Measurements from ENCODE around the gene MAP2K2. TPM values are rescaled to one million over a fixed set of nuclear protein-coding genes. Genes with fewer than 3 reads are reported as not detected.
A peak's percentile ranks its signal among the peaks of the same experiment; 100 is the strongest.

Gene MAP2K2
- total and polyA plus RNA-seq, 9 of the 15 experiments (the other 6 are each of a cell fraction or from before 2014, with no cell fraction given): 1.0 to 151 (median 58.3) TPM

- 42% methylated on average over 14 of the region's 19 CpGs for WGBS (ENCODE audit: insufficient coverage, low coverage, missing lambda C conversion rate)
- CTCF ChIA-PET (ENCODE audit: low intra/inter-chr PET ratio): no interaction called here
- no TSS peak for BruUV-seq (replicated peaks)
- FAIRE-seq: no peak
- peaks cover 99% of the 10 kb centered on the region for H3K79me2 ChIP-seq (ENCODE audit: control insufficient read depth, insufficient read depth, low read length)
- peaks cover 64% of the 10 kb centered on the region for H4K20me1 ChIP-seq (replicated peaks; ENCODE audit: control insufficient read depth, insufficient read depth, low read length)
- peak overlapping the region; percentile 66 for H3K4me2 ChIP-seq (ENCODE audit: insufficient read depth, low read length)
- peaks cover 36 to 70% of the 10 kb centered on the region in 2 experiments; a peak in 4 of 5 replicates for H3K4me1 ChIP-seq (replicated peaks in 1 of 2; ENCODE audit: control insufficient read depth in 2 of 2, insufficient read depth in 2 of 2, low read length in 2 of 2)
- peaks cover 20% of the 10 kb centered on the region for H3K9me1 ChIP-seq (ENCODE audit: control insufficient read depth, insufficient read depth, low read length)
- no peaks in the 10 kb centered on the region; the same call in 1 of the 2 replicates for H3K9me3 ChIP-seq (replicated peaks; ENCODE audit: control insufficient read depth, insufficient read depth, low read depth, low read length)
- DNase-seq (ENCODE audit: extremely low read depth in 1 of 4, low spot score in 3 of 4): peak in 1 of 4 experiments; percentile 28
- peak; percentile 34 for TF ChIP-seq HMGN3 (IDR thresholded peaks at IDR 0.05; ENCODE audit: borderline replicate concordance, extremely low read depth, insufficient read length, low read depth, low read length)
- TF ChIP-seq ZNF740 (CRISPR knock-in tag; IDR thresholded peaks at IDR 0.05): 0 out of 2 replicates have a peak, but pooled peaks have one; percentile 4
- TF ChIP-seq ZNF740 (tag; IDR thresholded peaks at IDR 0.05): no peak
- TF ChIP-seq PHF8 (IDR thresholded peaks at IDR 0.05; ENCODE audit: borderline replicate concordance, low read length): 0 out of 2 replicates have a peak, but pooled peaks have one; percentile 10
- TF ChIP-seq LARP7 (IDR thresholded peaks at IDR 0.05): no peak
- TF ChIP-seq RBBP5 (IDR thresholded peaks at IDR 0.05; ENCODE audit: borderline replicate concordance, insufficient read depth, low read length, poor library complexity, severe bottlenecking): peak; percentile 18
- in situ Hi-C loops (cut with MboI): no loop called here
- intact Hi-C loops (cut with micrococcal nuclease): no loop called here
- H3K4me3 ChIP-seq: peak overlapping the region; percentile 33
- ATAC-seq: no peak
- peaks cover 85% of the 10 kb centered on the region; the same call in 2 of the 3 replicates for H3K36me3 ChIP-seq (ENCODE audit: control insufficient read depth, insufficient read depth, low read length)
- peak overlapping the region; percentile 88; the same call in 2 of the 3 replicates for H3K27ac ChIP-seq (ENCODE audit: extremely low read depth, low read depth, low read length)
- no peak overlapping the region for H2AFZ ChIP-seq (ENCODE audit: low read depth, low read length)
- H3K9ac ChIP-seq (ENCODE audit: insufficient read depth in 1 of 2, low read depth in 2 of 2, low read length in 2 of 2): peak overlapping the region; percentile 76 to 95; a peak in 3 of 4 replicates
- POLR2A ChIA-PET: interaction anchor here (0.6 kb wide), 2 partner anchors 42 to 144 kb away, joined by 3 to 4 read pairs; no protein-coding TSS in a partner anchor
- no peaks in the 10 kb centered on the region for H3K27me3 ChIP-seq (ENCODE audit: control insufficient read depth in 2 of 2, insufficient read depth in 2 of 2, low read length in 2 of 2)
Measured at GRCh38 chr19:4059453-4059871, 64.5 kb downstream of the MAP2K2 start.
